K562 treated with DMSO at 1 percent for 12 hours (cell line): Measurements from ENCODE around the gene PIWIL4. TPM values are rescaled to one million over a fixed set of nuclear protein-coding genes. Genes with fewer than 3 reads are reported as not detected.

Experiments
- total RNA-seq: library from RNA; unstranded; fragments of 300-600 nt; gene quantifications from 2 replicates; pipeline ENCODE4 v1.2.3, GENCODE V29; 2022; ENCODE audit not compliant: insufficient read depth

PIWIL4 gene
- total RNA-seq, result 3.7 and 5.1 TPM in 2 replicates

DNA sequence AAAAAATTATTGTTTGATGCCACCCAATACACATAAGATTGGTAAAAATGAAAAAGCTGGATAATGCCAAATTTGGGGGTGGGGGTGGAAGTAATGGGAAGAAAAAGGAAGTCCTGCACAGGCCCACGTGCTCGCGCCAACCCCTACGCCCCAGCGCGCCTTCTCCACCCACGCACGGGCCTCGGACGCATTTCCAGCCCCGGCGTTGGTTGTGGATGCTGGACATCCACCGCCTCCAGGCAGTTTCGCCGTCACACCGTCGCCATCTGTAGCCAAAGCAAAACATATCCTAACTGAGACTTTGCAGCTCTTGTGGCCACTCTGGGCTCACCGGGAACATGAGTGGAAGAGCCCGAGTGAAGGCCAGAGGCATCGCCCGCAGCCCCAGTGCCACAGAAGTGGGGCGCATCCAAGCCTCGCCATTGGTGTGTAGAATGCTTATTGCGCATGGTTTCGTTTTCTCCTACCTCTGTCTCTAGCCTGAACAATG is at the start of gene PIWIL4:
Gene PIWIL4, plus strand, starts transcription at position 188 of the 490 bp plus-strand sequence. Its CDS starts 151 bp downstream, at position 339.

GRCh38 chr11:94543695-94544645 is 23.2 kb upstream of the PIWIL4 start, which contains the start of gene FUT4:
Gene FUT4 (plus strand): TSS chr11:94543921. CDS start chr11:94544134, 213 bp downstream.

Other genes with a start within 250 kb of the PIWIL4 start
- 0.30 and 0.48 TPM in 2 replicates for gene GPR83, start 165.9 kb upstream of the PIWIL4 start, total RNA-seq
- gene MRE11, start 73.5 kb upstream of the PIWIL4 start, total RNA-seq, result 6.3 and 18.7 TPM in 2 replicates
- gene ANKRD49, start 73.4 kb upstream of the PIWIL4 start, total RNA-seq, result 7.4 and 24.1 TPM in 2 replicates
- gene C11orf97, start 54.9 kb upstream of the PIWIL4 start, total RNA-seq, result not detected in 2 replicates
- 2.7 and 5.6 TPM in 2 replicates for gene FUT4, start 23.4 kb upstream of the PIWIL4 start, total RNA-seq
- gene AMOTL1, start 201.0 kb downstream of the PIWIL4 start, total RNA-seq, result 5.0 and 23.4 TPM in 2 replicates